Gastroesophageal sphincter (tissue), 4 donors: ENCODE measurements around the gene MXI1. TPM values are rescaled to one million over a fixed set of nuclear protein-coding genes. Genes with fewer than 3 reads are reported as not detected.
"Not testable (repeated sequence)": the region's sequence is repeated elsewhere in the genome, so short reads cannot be mapped to it uniquely, and the experiment has no call there.

Experiments used
- ATAC-seq: fragments of 150-250 bp; one replicate; pipeline ENCODE4 v1.9.1; 2016; ENCODE audit warnings: mild to moderate bottlenecking, moderate library complexity
- H3K27ac ChIP-seq, 4 donors: fragments of 200-600 bp; sonication (generic) in 3 of 4; 1 replicate in 3 of 4; 2 replicates in 1 of 4; pipeline ENCODE4 v1.5.1; 2016 to 2019
- H3K27me3 ChIP-seq: fragments of 200-600 bp; sonication (generic); one replicate; pipeline ENCODE4 v1.5.1; 2019
- H3K36me3 ChIP-seq, 2 donors: fragments of 200-600 bp; sonication (generic); one replicate each; pipeline ENCODE4 v1.5.1; 2019; ENCODE audit warnings: control low read depth in 1 of 2
- H3K4me1 ChIP-seq, 3 donors: fragments of 200-600 bp; sonication (generic); 1 replicate in 2 of 3; 2 replicates in 1 of 3; pipeline ENCODE4 v1.5.1; 2016 to 2019; ENCODE audit warnings: control low read depth in 2 of 3
- H3K4me3 ChIP-seq, 2 donors: fragments of 200-600 bp; sonication (generic); one replicate each; pipeline ENCODE4 v1.5.1; 2019; ENCODE audit warnings: mild to moderate bottlenecking in 1 of 2, moderate library complexity in 1 of 2
- H3K9me3 ChIP-seq, 3 donors: fragments of 200-600 bp; sonication (generic); one replicate each; pipeline ENCODE4 v1.5.1; 2017 to 2019; ENCODE audit warnings: control low read depth in 2 of 3
- CTCF ChIP-seq, 4 experiments: fragments of 200-600 bp in 2 of 4; fragments of 450-650 bp in 2 of 4; sonication (generic) in 1 of 4; IDR thresholded peaks; one replicate each; pipeline ENCODE4 v1.5.1; 2017 to 2019; ENCODE audit warnings: antibody characterized with exemption in 4 of 4, mild to moderate bottlenecking in 2 of 4, moderate library complexity in 2 of 4
- EP300 ChIP-seq: sonication (generic); formaldehyde crosslinking; IDR thresholded peaks from one replicate; pipeline ENCODE4 v1.6.1; 2017; ENCODE audit warnings: antibody characterized with exemption, mild to moderate bottlenecking
- POLR2A ChIP-seq, 2 donors: fragments of 450-650 bp; IDR thresholded peaks; one replicate each; pipeline ENCODE4 v1.6.1; 2017; ENCODE audit warnings: antibody characterized with exemption in 2 of 2, mild to moderate bottlenecking in 2 of 2, moderate library complexity in 1 of 2
- POLR2AphosphoS5 ChIP-seq: sonication (generic); formaldehyde crosslinking; IDR thresholded peaks from one replicate; pipeline ENCODE4 v1.6.1; 2017; ENCODE audit warnings: antibody characterized with exemption
- WGBS, 2 donors: methylation state at CpG; one replicate each; pipeline ENCODE4 v1.1.5; 2018; ENCODE audit warnings: low coverage in 1 of 2; 5-methylcytosine and 5-hydroxymethylcytosine counted together
- total RNA-seq, 4 donors: library from RNA; depleted of rRNA; stranded (reverse); fragments of >200 nt; gene quantifications; one replicate each; pipeline ENCODE4 v1.1.0, GENCODE V29; 2016

The MXI1 gene
- total RNA-seq, 4 donors from 2014 or later, result 103 to 279 (median 218) TPM

- Histone ChIP-seq H3K36me3 (no peaks in the 10 kb centered on the region), H3K4me1 (no peaks in the 10 kb centered on the region), H3K27ac (no peak overlapping the region), H3K4me3 (no peak overlapping the region), H3K9me3 (no peaks in the 10 kb centered on the region), H3K27me3 (no peaks in the 10 kb centered on the region)
- TF ChIP-seq POLR2AphosphoS5 (no peak), CTCF (IDR thresholded peaks at IDR 0.05) (no peak), POLR2A (IDR thresholded peaks at IDR 0.05) (no peak), EP300 (no peak)
- no peak for ATAC-seq
- 74% methylated on average over 3 of the region's 10 CpGs; no CpG with 5 or more reads in 1 of the 2 donors for WGBS, 2 donors
These were observed 26.0 kb upstream of the MXI1 start for GRCh38 chr10:110181451-110181850.

- Histone ChIP-seq H3K4me1 (no peaks in the 10 kb centered on the region), H3K27me3 (no peaks in the 10 kb centered on the region), H3K27ac (no peak overlapping the region), H3K9me3 (no peaks in the 10 kb centered on the region), H3K36me3 (no peaks in the 10 kb centered on the region), H3K4me3 (no peak overlapping the region)
- no peak for ATAC-seq
- WGBS, 2 donors, result 86 to 100% methylated on average over 3 of the region's 5 CpGs
- TF ChIP-seq POLR2AphosphoS5 (no peak), POLR2A (IDR thresholded peaks at IDR 0.05) (no peak), CTCF (IDR thresholded peaks at IDR 0.05) (no peak), EP300 (no peak)
These were observed 25.5 kb upstream of the MXI1 start for GRCh38 chr10:110181911-110182310.

GRCh38 chr10:110184398-110184797 lies 23.0 kb upstream of the MXI1 start:
- no peak for ATAC-seq
- no peak overlapping the region for H3K4me3 ChIP-seq
- TF ChIP-seq POLR2A (IDR thresholded peaks at IDR 0.05) (no peak), CTCF (IDR thresholded peaks at IDR 0.05) (no peak), EP300 (no peak), POLR2AphosphoS5 (no peak)
- 57 to 70% methylated on average over 2 to 4 of the region's 6 CpGs for WGBS, 2 donors
- no peaks in the 10 kb centered on the region for H3K9me3 ChIP-seq
- H3K27ac ChIP-seq, result no peak overlapping the region
- H3K36me3 ChIP-seq, result no peaks in the 10 kb centered on the region
- no peaks in the 10 kb centered on the region for H3K27me3 ChIP-seq
- H3K4me1 ChIP-seq, result no peaks in the 10 kb centered on the region

DNA sequence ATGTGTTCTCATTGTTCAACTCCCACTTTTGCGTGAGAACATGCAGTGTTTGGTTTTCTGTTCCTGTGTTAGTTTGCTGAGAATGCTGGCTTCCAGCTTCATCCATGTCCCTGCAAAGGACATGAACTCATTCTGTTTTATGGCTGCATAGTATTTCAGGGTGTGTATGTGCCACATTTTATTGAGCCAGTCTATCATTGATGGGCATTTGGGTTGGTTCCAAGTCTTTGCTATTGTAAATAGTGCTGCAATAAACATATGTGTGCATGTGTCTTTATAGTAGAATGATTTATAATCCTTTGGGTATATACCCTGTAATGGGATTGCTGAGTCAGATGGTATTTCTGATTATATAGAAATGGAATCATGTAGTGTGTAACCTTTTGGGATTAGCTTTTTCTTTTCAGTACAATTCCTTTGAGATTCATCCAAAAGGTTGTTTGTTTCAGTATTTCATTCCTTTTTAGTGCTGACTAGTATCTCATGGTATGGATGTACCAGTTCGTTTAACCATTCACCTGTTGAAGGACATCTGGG lies 21.7 kb upstream of the MXI1 start:
- H3K4me3 ChIP-seq, result not testable (repeated sequence)
- WGBS, 2 donors, result 88 to 90% methylated on average over 1 to 2 of the region's 2 CpGs

DNA sequence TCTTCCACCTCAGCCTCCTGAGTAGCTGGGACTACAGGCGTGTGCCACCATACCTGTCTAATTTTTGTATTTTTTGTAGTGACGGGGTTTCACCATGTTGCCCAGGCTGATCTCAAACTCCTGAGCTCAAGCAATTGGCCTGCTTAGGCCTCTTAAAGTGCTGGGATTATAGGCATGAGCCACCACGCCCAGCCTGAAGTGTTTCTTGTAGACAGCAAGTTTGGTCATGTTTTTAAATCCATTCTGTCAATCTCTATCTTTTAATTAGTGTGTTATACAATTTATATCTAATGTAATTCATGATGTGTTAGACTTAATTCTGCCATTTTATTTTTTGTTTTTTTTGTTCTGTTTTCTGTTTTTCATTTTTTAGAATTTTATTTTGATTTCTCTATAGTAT lies 17.2 kb upstream of the MXI1 start:
- Histone ChIP-seq H3K4me3 (no peak overlapping the region), H3K27ac (no peak overlapping the region), H3K36me3 (no peaks in the 10 kb centered on the region), H3K4me1 (no peaks in the 10 kb centered on the region), H3K27me3 (no peaks in the 10 kb centered on the region), H3K9me3 (no peaks in the 10 kb centered on the region)
- ATAC-seq, result no peak
- no peak for TF ChIP-seq CTCF (IDR thresholded peaks at IDR 0.05)
- no peak for TF ChIP-seq EP300
- TF ChIP-seq POLR2A (IDR thresholded peaks at IDR 0.05), result no peak
- TF ChIP-seq POLR2AphosphoS5, result no peak
- WGBS, 2 donors, result 73 to 100% methylated on average over 2 to 3 of the region's 3 CpGs

More for the DNA sequence above, 21.7 kb upstream of the MXI1 start:
- H3K27me3 ChIP-seq, H3K4me1 ChIP-seq, H3K9me3 ChIP-seq, H3K27ac ChIP-seq, ATAC-seq, H3K36me3 ChIP-seq: not testable (repeated sequence)
